HG02885 (cell line): Measurements from ENCODE around the gene ASAP2.

Source experiments
- ATAC-seq: cut with Tn5 transposase; IDR thresholded peaks from one replicate; pipeline ENCODE4 v1.9.1; 2021; ENCODE audit warnings: mild to moderate bottlenecking; ENCODE audit not compliant: unreplicated experiment, poor library complexity

Gene ASAP2

DNA sequence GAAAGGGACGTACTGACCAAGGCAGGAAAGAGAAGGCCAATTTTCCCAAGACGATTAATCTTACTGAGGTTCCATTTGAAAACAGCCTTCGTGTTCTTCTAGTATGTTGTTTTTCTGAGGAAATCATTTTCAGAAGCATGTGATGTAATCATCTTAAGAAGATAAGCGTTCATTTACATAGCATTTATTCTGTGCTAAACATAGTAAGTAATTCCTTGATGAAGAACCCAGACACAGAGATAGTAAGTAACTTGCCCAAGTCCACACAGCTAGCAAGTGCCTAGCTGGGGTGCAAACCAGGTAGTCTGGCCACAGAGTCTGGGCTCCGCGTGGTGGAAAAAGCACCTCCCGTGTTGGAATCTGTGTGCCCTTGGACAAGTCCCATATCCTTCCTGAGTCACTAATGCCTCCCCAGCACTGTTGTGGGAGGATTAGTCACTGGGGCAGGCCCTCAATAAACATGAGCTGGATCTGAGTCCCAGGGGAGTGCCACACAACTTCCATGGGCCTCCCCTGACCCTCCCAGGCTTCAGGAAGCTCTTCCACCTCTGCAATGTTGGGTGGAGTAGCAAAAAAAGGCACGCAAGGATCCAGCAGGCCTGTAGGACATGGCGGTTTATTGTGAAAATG, 26.9 kb upstream of the ASAP2 start:
- no peak for ATAC-seq

DNA sequence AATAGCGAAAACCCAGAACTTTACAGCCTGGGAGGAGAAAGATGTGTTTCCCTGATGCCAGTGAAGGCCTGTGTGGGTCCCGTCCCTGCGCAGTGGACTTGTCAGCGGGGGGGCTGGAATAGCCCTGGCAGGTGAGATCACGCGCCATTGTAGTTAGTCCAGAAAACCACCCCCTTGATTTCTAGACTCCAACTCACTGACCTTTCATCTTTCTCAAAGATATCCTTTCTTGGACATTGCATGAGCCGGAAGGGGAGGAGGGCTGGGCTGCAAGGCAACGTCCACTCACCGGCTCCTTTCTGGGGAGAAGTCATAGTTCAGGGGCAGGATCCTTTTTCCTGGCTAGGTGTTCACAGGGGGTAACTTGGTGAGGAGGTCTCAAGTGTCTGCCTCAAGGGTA, 22.3 kb upstream of the ASAP2 start:
- no peak for ATAC-seq

DNA sequence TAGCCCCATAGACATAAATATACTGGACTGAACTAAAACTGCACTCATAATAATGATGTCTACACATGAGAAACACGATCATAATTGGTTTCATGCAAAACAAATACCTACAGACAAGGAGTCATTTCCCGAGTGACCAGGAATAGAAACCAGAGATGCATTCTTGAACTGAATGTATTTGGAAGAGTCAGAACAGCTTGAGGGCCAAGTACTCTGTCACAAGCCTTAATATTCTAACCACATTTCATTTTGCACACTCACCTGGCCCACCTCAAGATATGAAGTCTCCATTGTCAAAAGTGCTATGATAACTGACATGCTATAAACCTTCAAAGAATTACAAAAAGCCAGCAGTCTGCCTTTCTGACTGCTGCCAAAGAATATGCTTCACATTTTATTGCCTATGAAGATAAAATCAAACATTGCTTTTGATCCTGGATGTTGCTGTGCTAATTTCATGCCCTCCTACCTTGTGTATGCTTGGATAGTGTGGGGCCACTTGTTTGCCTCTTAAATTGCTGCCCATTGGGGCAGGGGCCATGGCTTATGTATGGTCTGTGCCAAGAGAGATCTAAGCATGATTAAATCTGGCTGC, 18.9 kb upstream of the ASAP2 start:
- no peak for ATAC-seq

DNA sequence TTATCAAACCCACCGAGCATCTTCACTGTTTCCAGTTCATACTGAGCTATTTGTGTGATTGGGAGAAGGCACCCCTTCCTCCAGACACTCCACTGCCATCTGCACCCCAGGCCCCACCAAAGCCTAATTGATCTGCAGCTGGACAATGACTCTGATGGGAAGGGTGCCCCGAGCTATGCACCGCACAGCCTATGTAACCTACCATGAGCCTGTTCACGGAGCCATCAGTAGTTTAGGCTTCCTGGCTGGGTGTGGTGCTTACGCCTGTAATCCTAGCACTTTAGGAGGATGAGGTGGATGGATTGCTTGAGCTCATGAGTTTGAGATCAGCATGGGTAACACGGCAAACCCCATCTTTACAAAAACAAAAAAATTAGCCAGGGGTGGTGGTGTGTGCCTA, 17.8 kb upstream of the ASAP2 start:
- no peak for ATAC-seq

DNA sequence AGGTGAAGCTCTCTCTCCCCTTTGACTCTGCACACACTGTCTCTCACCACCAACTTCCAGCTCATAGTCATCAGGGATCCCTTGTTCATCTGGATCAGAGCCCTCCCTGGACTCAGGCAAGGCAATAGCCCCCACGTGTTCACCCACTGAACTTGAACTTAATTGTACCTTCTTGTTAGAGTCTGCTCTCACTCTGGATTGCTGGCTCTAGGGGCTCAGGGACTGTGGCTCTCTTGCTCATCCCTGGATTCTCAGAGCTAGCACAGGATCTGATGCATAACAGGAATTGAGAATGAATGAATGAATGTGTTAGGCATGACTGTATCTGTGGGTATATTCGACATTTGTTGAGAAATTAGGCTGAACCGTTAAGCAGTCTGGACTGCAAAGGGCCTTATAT, 16.7 kb upstream of the ASAP2 start:
- ATAC-seq: no peak

DNA sequence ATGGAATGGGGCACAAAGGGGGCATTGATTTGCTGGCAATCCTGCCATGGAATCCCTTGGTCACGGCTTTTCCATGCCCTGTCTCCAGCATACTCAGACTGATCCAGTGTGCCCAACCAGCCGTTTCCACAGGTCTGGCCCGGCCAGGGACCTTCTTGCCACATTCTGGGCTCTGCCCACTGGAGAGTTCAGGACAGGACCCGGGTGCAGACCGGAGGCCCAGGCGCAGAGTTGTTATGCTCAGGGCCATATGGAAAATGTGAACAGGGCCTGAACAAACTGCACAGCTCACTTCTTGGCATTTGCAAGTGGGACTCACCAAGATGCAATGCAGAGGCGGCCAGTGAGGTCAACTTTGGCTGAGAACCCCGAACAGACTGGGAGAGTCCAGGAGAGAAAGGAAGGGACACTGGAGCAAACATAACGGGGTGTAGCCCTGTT, 15.6 kb upstream of the ASAP2 start:
- ATAC-seq: no peak

DNA sequence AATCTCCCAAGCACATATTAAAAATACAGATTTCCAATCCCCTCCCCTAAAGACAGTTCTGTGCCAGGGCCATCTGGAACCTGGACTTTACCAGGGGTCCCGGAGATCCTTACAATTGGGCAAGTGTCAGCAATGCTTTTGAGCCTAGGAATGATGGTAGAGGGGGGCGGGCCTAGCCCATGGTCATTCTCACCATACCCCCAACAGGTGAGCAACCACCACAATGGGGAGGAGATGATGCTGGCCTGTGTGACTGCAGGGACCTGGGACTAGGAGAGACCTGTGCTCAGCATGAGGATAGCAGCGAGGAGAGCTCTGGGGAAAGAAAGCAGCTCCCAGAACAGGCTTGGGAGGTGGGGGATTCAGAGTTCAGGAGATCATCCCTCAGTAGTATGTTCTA, 13.9 kb upstream of the ASAP2 start:
- no peak for ATAC-seq

DNA sequence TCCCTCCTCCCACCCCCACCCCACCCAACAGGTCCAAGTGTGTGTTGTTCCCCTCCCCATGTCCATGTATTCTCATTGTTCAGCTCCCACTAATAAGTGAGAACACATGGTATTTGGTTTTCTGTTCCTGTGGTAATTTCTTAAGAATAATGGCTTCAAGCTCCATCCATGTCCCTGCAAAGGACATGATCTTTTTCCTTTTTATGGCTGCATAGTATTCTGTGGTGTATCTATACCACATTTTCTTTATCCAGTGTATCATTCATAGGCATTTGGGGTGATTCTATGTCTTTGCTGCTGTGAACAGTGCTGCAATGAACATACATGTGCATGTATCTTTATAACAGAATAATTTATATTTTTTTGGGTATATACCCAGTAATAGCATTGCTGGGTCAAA, 12.3 kb upstream of the ASAP2 start:
- ATAC-seq: no peak

DNA sequence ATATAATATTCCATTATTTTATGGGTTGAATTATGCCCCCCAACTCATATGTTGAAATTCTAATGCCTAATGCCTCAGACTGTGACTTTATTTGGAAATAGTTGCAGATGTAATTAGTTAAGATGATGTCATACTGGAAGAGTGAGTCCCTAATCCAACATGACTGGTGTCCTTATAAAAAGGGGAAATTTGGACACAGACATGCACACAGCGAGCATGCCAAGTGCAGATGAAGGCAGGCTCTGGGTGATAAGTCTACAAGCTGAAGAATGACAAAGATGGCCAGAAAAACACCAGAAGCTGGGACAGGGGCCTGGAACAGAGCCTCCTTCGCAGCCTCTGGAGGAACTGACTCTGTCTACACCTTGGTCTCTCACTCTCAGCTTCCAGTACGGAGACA, 10.0 kb upstream of the ASAP2 start:
- no peak for ATAC-seq

DNA sequence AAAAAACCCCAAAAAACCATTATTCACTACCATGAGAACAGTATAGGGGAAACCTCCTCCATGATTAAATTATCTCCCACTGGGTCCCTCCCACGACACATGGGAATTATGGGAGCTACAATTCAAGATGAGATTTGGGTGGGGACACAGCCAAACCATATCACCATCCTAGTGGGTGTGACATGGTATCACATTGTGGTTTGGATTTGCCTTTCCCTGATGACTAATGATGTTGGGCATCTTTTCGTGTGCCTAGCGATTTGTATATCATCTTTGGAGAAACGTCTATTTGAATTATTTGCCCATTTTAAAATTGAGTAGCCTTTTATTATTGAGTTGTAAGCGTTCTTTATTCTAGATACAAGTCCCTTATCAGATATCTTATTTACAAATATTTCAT, 8.7 kb upstream of the ASAP2 start:
- no peak for ATAC-seq

DNA sequence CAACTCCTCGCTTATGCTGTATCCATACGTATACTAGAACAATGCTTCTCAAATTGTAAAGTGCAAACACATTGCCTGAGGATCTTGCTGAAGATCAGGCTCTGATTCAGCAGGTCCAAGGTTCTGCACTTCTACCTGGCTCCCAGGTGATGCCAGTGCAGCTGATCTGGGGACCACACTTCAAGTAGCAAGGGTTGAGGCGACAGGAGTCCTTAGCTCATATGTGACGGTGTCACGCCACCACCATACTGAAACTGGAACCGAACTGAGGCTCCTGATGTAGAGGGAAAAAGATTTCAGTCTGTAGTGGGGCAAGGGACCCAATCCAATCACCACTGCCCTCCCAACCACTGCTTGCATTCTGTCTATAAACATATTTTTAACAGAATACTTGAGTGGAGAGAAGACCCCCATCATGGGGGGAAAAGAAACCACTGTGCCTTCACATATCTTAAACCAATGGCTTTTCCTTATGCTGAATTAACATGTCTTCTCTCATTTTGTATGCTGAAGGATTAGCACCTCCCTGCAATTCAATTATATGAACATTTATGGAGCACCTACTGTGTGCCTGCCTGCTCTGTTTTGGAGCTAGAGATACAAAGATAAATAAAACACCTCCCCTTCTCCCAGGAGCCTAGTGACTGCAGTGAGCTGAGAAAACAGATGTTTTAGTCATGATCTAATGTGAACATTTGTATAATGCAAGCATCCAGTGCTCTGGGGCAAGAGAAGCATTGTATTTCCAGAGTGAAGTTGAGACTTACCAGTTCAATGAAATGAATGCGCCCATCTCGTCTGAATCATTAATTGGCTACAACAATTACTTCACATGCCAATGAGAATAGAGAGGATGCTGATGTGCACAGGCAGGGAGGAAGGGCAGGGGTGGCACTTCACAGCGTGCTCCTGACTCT, 6.6 kb upstream of the ASAP2 start:
- ATAC-seq: no peak

DNA sequence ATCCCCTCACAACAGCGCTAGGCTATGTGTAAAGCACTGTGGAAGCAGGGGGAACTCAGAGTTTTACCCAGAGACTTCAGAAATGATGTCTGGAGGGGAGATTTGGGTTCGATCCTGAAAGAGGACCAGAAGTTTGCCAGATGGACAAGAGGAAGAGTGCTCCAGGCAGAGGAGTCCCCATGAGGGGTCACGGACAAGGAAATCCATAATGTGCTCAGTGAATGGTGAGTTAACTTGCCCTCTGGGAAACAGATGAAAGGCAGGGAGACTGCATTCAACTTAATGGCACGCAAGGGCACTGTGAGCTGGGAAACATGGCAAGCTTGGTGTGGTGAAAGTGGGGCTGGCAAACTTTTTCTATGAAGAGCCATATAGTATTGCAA, 6.0 kb upstream of the ASAP2 start:
- ATAC-seq: no peak

DNA sequence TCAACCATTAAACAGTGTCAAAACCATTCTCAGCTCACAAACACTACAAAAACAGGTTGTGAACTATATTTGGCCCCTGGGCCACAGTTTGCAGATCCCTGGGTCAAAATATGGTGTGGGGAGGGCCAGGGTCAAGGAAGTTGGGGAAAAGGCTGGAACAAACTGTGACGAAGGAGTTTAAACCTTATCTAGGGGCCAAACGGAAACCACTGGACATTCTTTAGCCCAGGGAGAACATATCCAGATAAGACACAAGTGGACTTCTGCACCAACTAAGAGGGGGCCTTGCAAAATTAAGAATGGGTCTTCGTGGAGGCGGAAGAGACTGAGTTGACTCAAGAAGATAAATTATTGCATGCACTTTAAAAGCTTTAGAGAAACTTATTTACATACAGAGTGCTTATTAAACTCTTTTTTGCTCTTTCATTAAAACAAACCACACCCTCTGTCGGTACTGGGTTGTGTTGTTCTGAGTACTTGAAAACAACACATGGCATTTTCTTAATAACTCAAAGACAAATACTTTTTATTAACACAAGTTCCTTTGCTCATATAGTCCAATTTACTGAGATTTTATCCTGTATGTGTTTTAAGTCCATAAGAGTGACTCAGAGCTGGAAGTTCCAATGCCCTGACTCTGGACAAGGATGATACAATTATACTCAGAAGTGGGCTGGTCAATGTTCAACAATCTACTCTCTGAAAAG, 5.3 kb upstream of the ASAP2 start:
- no peak for ATAC-seq

DNA sequence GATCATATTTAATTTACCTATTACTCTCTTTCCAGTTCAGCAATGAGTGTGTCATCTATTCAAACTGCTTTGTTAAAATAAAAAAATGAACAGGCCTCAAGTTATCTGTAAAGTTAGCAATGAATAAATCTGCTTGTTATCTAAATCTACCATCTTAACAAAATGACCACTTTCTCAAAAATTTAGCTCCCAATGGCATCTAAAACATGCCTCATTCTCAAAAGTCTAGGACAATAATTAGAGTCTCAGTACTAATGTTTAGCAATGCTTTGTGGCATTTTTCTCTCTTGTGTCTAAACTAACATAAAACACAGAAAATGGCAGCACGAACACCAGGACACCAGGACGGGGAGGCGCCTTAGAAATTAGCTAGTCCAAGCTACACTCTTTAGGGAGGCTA, 3.6 kb upstream of the ASAP2 start:
- no peak for ATAC-seq

DNA sequence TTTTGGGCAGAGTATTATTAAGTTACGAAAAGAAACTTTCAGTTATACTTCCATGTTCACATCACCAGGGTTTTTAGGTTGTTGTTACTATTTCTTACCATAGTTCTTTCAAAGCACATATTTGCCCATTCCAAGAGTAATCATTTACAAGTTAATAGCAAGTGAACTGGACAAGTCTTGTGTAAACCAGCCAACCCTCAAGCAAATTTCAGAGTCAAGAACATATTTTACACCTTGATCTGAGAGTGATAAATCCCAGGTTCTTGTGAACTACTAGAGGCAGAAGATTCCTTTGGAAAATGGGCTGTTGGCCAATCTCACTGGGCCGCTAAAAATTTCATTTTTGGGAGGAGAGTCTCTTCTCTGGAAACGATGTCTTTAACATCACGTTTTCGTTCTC, 2.7 kb upstream of the ASAP2 start:
- no peak for ATAC-seq

DNA sequence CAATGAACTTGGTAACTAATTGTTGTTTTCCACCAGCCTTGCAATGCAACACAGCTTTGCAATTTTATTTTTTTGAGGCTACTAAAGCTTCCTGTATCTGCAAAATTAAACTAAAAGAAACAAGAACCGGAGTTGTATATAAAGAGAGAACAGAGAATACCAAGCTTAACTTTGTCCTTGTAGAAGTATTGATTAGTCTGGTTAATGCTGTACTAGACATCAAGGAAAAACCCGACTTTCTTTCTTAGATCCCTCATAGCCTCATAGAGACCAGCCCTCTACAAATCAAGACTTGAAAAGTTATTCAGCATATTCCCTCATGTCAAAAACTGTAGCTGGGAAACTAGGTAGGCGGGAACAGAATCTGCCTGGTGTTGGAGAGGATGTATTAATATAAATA, 1.7 kb upstream of the ASAP2 start:
- no peak for ATAC-seq

DNA sequence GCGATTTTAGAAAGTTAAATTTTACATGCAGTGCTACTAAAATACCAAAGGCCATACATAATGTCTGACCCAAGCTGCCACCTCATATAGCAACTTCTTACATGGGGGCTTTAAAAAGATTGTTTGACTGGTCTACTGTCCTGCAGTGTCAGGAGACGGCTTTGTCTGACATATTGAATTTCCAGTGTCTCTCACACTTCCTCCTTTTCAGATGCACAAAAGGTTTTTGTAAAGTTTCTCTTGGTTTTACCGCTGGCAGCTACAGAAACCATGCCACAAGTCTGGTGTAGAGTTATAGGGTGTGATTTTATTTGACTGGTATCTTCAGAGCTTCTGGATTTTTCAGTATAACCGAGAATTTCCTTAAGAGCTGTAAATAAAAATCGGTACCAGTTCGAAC, 1.1 kb upstream of the ASAP2 start:
- ATAC-seq: no peak

DNA sequence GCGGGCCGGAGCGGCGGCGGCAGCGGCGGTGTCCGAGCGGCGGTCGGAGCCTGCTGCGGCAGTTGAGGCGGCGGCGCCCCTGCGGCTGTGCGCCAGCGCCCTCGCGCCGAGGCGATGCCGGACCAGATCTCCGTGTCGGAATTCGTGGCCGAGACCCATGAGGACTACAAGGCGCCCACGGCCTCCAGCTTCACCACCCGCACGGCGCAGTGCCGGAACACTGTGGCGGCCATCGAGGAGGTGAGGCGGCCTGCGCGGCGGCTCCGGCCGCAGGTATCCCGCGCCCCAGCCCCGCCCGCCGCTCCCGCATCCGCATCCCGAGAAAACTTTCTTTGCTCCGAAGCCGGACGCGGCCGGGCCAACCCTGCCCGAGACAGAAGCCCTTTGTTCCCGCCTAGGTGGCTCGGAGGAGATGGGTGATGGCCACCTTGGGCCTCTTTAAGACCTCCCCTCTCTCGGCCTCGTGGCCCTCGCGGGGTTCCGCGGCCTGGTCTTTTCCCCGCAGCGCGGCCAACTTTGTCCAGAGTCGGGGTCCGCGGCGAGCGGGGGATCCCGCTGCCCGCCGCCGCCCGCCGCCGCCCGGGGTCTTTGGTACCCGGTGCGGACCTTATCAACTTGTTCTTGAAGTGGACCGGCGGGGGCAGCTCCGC, 504 bp downstream of the ASAP2 start:
- ATAC-seq: peak; percentile 25

DNA sequence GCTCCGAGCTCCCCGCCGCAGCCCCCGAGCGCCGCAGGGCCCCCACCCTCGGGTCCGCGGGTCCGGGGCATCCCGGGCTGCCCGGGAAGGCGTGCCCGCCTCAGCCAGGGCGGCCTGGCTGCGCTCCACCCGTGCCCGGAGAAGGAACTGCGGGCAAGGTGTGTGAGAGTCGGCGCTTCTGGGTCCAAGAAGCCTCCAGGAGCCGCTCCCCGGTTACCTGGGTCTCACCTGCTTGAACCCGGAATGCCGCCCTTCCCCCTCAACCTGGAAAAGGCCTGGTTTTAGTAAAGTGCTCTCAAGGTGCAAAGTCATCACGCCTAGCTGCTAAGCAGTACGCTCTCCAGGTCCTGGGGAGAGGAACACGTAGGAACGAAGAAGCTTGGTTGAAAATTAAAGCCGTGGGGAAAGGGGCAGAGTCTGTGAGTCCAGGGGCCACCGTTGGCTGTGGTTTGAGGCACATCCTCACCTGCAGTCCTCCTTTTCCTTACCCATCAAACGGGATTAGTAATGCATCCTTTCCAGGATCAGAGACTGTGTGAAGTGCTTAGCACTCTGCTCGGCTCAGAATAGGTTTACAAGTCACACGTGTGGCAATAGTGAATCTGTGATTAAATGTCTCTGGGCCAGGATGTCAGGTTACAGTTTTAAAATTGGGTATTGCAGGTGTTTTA, 1.2 kb downstream of the ASAP2 start:
- no peak for ATAC-seq

DNA sequence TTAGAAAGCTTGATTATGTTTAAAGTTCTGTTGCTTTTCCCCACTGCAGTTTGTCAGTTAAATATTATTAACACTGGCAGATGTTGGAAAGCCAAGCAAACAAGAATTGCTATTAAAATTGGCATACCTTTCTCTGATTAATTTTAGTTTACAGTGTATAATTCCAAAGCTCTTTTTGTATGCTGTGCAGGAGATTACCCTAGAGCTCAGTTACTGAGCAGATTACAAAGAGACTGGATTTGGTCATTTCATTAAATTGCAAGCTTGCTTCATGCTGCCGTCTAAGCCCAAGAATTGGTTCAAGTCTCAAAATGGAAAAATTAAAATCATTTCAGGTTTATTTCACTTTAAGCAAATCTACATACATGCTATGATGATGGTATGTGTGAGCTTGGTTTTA, 2.3 kb downstream of the ASAP2 start:
- ATAC-seq: no peak
